ENCODE data around the gene GOLGA6C. TPM values are rescaled to one million over a fixed set of nuclear protein-coding genes. Genes with fewer than 3 reads are reported as not detected.
"Not testable (repeated sequence)": the region's sequence is repeated elsewhere in the genome, so short reads cannot be mapped to it uniquely, and the experiment has no call there.

GOLGA6C gene
- total RNA-seq, 2 donors from 2014 or later: not detected

GRCh38 chr15:75223688-75224087 lies 34.4 kb upstream of the GOLGA6C start:
- WGBS, 2 experiments (ENCODE audit: insufficient coverage in 1 of 2, insufficient read length in 1 of 2): 94 to 100% methylated on average over 4 to 5 of the region's 6 CpGs
- H3K27ac Mint-ChIP-seq: no peak overlapping the region

DNA sequence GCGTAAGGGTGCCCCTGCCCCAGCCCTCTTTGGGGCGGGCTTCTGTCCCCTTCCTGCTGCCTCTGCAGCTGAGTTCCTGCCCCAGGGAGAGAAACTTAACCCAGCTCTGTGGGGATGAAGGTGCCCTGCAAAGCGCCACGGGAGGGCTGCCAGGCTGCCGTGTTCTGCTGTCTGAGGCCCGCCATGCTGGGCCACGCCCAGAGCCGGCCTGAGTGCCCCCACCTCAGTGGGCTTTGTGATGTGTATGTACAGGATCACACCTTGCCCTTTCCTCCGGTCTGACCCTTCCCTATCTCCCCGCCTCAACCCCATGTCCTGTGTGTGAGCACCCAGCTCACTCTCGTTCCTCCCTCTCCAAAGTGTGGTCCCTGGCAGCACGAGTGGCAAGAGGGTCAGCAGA lies 33.9 kb upstream of the GOLGA6C start:
- H3K36me3 ChIP-seq (ENCODE audit: control insufficient read depth, insufficient read depth, low read length): no peaks in the 10 kb centered on the region
- Mint-ChIP-seq H3K4me1 (no peaks in the 10 kb centered on the region), H3K36me3 (ENCODE audit: low read depth) (no peaks in the 10 kb centered on the region), H3K27me3 (ENCODE audit: insufficient read depth) (peaks cover 11% of the 10 kb centered on the region), H3K9me3 (no peaks in the 10 kb centered on the region), H3K4me3 (no peak overlapping the region), H3K27ac (no peak overlapping the region)
- H3K4me3 ChIP-seq (ENCODE audit: low read length): no peak overlapping the region
- TF ChIP-seq, protein P1, sequence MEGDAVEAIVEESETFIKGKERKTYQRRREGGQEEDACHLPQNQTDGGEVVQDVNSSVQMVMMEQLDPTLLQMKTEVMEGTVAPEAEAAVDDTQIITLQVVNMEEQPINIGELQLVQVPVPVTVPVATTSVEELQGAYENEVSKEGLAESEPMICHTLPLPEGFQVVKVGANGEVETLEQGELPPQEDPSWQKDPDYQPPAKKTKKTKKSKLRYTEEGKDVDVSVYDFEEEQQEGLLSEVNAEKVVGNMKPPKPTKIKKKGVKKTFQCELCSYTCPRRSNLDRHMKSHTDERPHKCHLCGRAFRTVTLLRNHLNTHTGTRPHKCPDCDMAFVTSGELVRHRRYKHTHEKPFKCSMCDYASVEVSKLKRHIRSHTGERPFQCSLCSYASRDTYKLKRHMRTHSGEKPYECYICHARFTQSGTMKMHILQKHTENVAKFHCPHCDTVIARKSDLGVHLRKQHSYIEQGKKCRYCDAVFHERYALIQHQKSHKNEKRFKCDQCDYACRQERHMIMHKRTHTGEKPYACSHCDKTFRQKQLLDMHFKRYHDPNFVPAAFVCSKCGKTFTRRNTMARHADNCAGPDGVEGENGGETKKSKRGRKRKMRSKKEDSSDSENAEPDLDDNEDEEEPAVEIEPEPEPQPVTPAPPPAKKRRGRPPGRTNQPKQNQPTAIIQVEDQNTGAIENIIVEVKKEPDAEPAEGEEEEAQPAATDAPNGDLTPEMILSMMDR (conservative IDR thresholded peaks at IDR 0.05): no peak
- H3K9me3 ChIP-seq (ENCODE audit: control insufficient read depth, low read length): no peaks in the 10 kb centered on the region
- no peaks in the 10 kb centered on the region for H3K27me3 ChIP-seq (ENCODE audit: control insufficient read depth, insufficient read depth, low read length, poor library complexity, severe bottlenecking)
- H3K27ac ChIP-seq (ENCODE audit: low read depth, low read length): no peak overlapping the region
- 91 to 94% methylated on average over 6 to 12 of the region's 12 CpGs for WGBS, 2 experiments (ENCODE audit: insufficient coverage in 1 of 2, insufficient read length in 1 of 2)
- DNase-seq: no peak
- H3K9ac ChIP-seq (ENCODE audit: extremely low read depth, low read length, poor library complexity, severe bottlenecking): no peak overlapping the region
- no peaks in the 10 kb centered on the region for H3K4me1 ChIP-seq (ENCODE audit: control insufficient read depth, insufficient read depth, low read length)

More at GRCh38 chr15:75223688-75224087, 34.4 kb upstream of the GOLGA6C start:
- no peaks in the 10 kb centered on the region for H3K36me3 Mint-ChIP-seq (ENCODE audit: low read depth)
- no peaks in the 10 kb centered on the region for H3K9me3 Mint-ChIP-seq
- no peak overlapping the region for H3K4me3 Mint-ChIP-seq
- H3K27me3 ChIP-seq (ENCODE audit: control insufficient read depth, insufficient read depth, low read length, poor library complexity, severe bottlenecking): no peaks in the 10 kb centered on the region
- no peak for DNase-seq
- H3K27ac ChIP-seq (ENCODE audit: low read depth, low read length): no peak overlapping the region
- no peaks in the 10 kb centered on the region for H3K4me1 ChIP-seq (ENCODE audit: control insufficient read depth, insufficient read depth, low read length)
- no peaks in the 10 kb centered on the region for H3K4me1 Mint-ChIP-seq
- H3K9ac ChIP-seq (ENCODE audit: extremely low read depth, low read length, poor library complexity, severe bottlenecking): no peak overlapping the region
- H3K27me3 Mint-ChIP-seq (ENCODE audit: insufficient read depth): peaks cover 11% of the 10 kb centered on the region
- H3K9me3 ChIP-seq (ENCODE audit: control insufficient read depth, low read length): no peaks in the 10 kb centered on the region
- TF ChIP-seq, protein P1 (conservative IDR thresholded peaks at IDR 0.05): no peak
- no peaks in the 10 kb centered on the region for H3K36me3 ChIP-seq (ENCODE audit: control insufficient read depth, insufficient read depth, low read length)
- H3K4me3 ChIP-seq (ENCODE audit: low read length): no peak overlapping the region

- DNase-seq; H3K27me3 ChIP-seq (ENCODE audit: control insufficient read depth, insufficient read depth, low read length, poor library complexity, severe bottlenecking); H3K27ac ChIP-seq (ENCODE audit: low read depth, low read length); H3K9ac ChIP-seq (ENCODE audit: extremely low read depth, low read length, poor library complexity, severe bottlenecking); H3K36me3 ChIP-seq (ENCODE audit: control insufficient read depth, insufficient read depth, low read length); H3K27ac Mint-ChIP-seq; H3K4me3 ChIP-seq (ENCODE audit: low read length); H3K4me1 ChIP-seq (ENCODE audit: control insufficient read depth, insufficient read depth, low read length); H3K9me3 Mint-ChIP-seq; H3K36me3 Mint-ChIP-seq (ENCODE audit: low read depth); H3K9me3 ChIP-seq (ENCODE audit: control insufficient read depth, low read length); H3K27me3 Mint-ChIP-seq (ENCODE audit: insufficient read depth); H3K4me1 Mint-ChIP-seq; H3K4me3 Mint-ChIP-seq: not testable (repeated sequence)
- 91% methylated on average over 7 of the region's 10 CpGs; no CpG with 5 or more reads in 1 of the 2 experiments for WGBS, 2 experiments (ENCODE audit: insufficient coverage in 1 of 2, insufficient read length in 1 of 2)
Measured at GRCh38 chr15:75225102-75225836, 32.9 kb upstream of the GOLGA6C start.

Data from endodermal cell (in vitro differentiated cells).